Esophagus muscularis mucosa (tissue), 4 donors: ENCODE results near the gene GABRB2.

Experiments used
- CTCF ChIP-seq, 3 experiments: fragments of 200-600 bp in 2 of 3; fragments of 450-650 bp in 1 of 3; sonication (generic) in 2 of 3; IDR thresholded peaks; one replicate each; pipeline ENCODE4 v1.5.1; 2017 to 2019; ENCODE audit warnings: antibody characterized with exemption in 3 of 3, mild to moderate bottlenecking in 2 of 3, moderate library complexity in 1 of 3
- EP300 ChIP-seq: sonication (generic); formaldehyde crosslinking; IDR thresholded peaks from one replicate; pipeline ENCODE4 v1.6.1; 2017; ENCODE audit warnings: antibody characterized with exemption
- POLR2A ChIP-seq: fragments of 450-650 bp; IDR thresholded peaks from one replicate; pipeline ENCODE4 v1.6.1; 2017; ENCODE audit warnings: antibody characterized with exemption, moderate library complexity, mild to moderate bottlenecking, low read depth
- POLR2AphosphoS5 ChIP-seq, 2 donors: sonication (generic); formaldehyde crosslinking; IDR thresholded peaks; one replicate each; pipeline ENCODE4 v1.6.1; 2017; ENCODE audit warnings: antibody characterized with exemption in 2 of 2

GRCh38 chr5:161397448-161397847 lies 149.1 kb downstream of the GABRB2 start:
- no peak for TF ChIP-seq POLR2A
- TF ChIP-seq CTCF (IDR thresholded peaks at IDR 0.05) = no peak
- no peak for TF ChIP-seq POLR2AphosphoS5 (IDR thresholded peaks at IDR 0.05)
- no peak for TF ChIP-seq EP300
